NB4 (cell line): ENCODE data around the gene SETD1B.
"Not testable (repeated sequence)": the region's sequence is repeated elsewhere in the genome, so short reads cannot be mapped to it uniquely, and the experiment has no call there.

Source experiments
- DNase-seq: peaks from one replicate; pipeline ENCODE4 v3.0.0; 2010; ENCODE audit warnings: low read depth
- H3K4me3 ChIP-seq: one replicate; pipeline ENCODE4 v1.5.1; 2011; ENCODE audit warnings: mild to moderate bottlenecking, low read depth, low read length, moderate library complexity
- CTCF ChIP-seq: IDR thresholded peaks from one replicate; pipeline ENCODE4 v1.5.1; 2012; ENCODE audit warnings: low read depth, low read length
- MAX ChIP-seq: IDR thresholded peaks from 2 replicates; pipeline ENCODE4 v1.6.1; 2011; ENCODE audit warnings: low read depth, low read length
- MYC ChIP-seq: IDR thresholded peaks from 2 replicates; pipeline ENCODE4 v1.6.1; 2011; ENCODE audit warnings: low read depth, low read length
- POLR2A ChIP-seq: IDR thresholded peaks from 2 replicates; pipeline ENCODE4 v1.6.1; 2011; ENCODE audit warnings: mild to moderate bottlenecking; ENCODE audit not compliant: insufficient read length; ENCODE audit errors: extremely low read depth

SETD1B gene

GRCh38 chr12:121858662-121859572, 55.1 kb downstream of the SETD1B start, which contains the start of gene HPD:
TSS of gene HPD (minus strand) at chr12:121858859. CDS start at chr12:121858823, 36 bp downstream.
- H3K4me3 ChIP-seq: no peak within 1 kb of the TSS
- TF ChIP-seq POLR2A (no peak), CTCF (no peak), MYC (no peak), MAX (no peak)
- no peak for DNase-seq

GRCh38 chr12:121860257-121860656, 56.4 kb downstream of the SETD1B start:
- no peak for DNase-seq
- no peak overlapping the region for H3K4me3 ChIP-seq
- no peak for TF ChIP-seq MYC
- TF ChIP-seq MAX: no peak
- TF ChIP-seq POLR2A: no peak
- no peak for TF ChIP-seq CTCF

- not testable (repeated sequence) for DNase-seq, H3K4me3 ChIP-seq
These were observed 56.9 kb downstream of the SETD1B start for GRCh38 chr12:121860699-121861098.

- no peak overlapping the region for H3K4me3 ChIP-seq
- peak; percentile 44 for DNase-seq
- TF ChIP-seq MAX (0 out of 2 replicates have a peak, but pooled peaks have one; percentile 10), CTCF (no peak)
These were observed 57.9 kb downstream of the SETD1B start for GRCh38 chr12:121861636-121862254.

- no peak for DNase-seq
- no peak for TF ChIP-seq MYC
- no peak for TF ChIP-seq MAX
- TF ChIP-seq POLR2A: no peak
- TF ChIP-seq CTCF: no peak
- no peak overlapping the region for H3K4me3 ChIP-seq
These were observed 62.5 kb downstream of the SETD1B start for GRCh38 chr12:121866331-121866730.

GRCh38 chr12:121869229-121869628, 65.4 kb downstream of the SETD1B start:
- not testable (repeated sequence) for H3K4me3 ChIP-seq, DNase-seq
